Sigmoid colon (tissue), 7 donors: Measurements from ENCODE around the gene UNC5A. TPM values are rescaled to one million over a fixed set of nuclear protein-coding genes. Genes with fewer than 3 reads are reported as not detected.

Experiments
- DNase-seq: peaks from one replicate; pipeline ENCODE4 v3.0.0-alpha.2; 2019
- H3K27ac ChIP-seq, 4 donors: fragments of 200-600 bp; sonication (generic); one replicate each; pipeline ENCODE4 v1.5.1; 2016 to 2019; ENCODE audit warnings: mild to moderate bottlenecking in 1 of 4
- H3K27me3 ChIP-seq, 3 donors: fragments of 200-600 bp; sonication (generic); one replicate each; pipeline ENCODE4 v1.5.1; 2019; ENCODE audit warnings: mild to moderate bottlenecking in 1 of 3
- H3K36me3 ChIP-seq, 4 donors: fragments of 200-600 bp; sonication (generic); one replicate each; pipeline ENCODE4 v1.5.1; 2016 to 2019
- H3K4me1 ChIP-seq, 4 donors: fragments of 200-600 bp; sonication (generic); one replicate each; pipeline ENCODE4 v1.5.1; 2017 to 2019
- H3K4me3 ChIP-seq, 4 donors: fragments of 200-600 bp; sonication (generic); one replicate each; pipeline ENCODE4 v1.5.1; 2017 to 2019; ENCODE audit warnings: mild to moderate bottlenecking in 2 of 4, moderate library complexity in 1 of 4
- H3K9me3 ChIP-seq, 4 donors: fragments of 200-600 bp in 3 of 4; sonication (generic) in 3 of 4; one replicate each; pipeline versions ENCODE4 v1.5.1 to v1.6.1; 2013 to 2019
- CTCF ChIP-seq, 4 experiments: fragments of 450-650 bp in 3 of 4; fragments of 200-600 bp in 1 of 4; IDR thresholded peaks; one replicate each; pipeline ENCODE4 v1.5.1; 2016 to 2019; ENCODE audit warnings: antibody characterized with exemption in 4 of 4, mild to moderate bottlenecking in 3 of 4, moderate library complexity in 2 of 4
- EP300 ChIP-seq, 4 donors: sonication (generic); formaldehyde crosslinking; IDR thresholded peaks; one replicate each; pipeline ENCODE4 v1.6.1; 2017; ENCODE audit warnings: antibody characterized with exemption in 4 of 4
- POLR2A ChIP-seq, 2 donors: fragments of 450-650 bp; IDR thresholded peaks; one replicate each; pipeline ENCODE4 v1.6.1; 2016; ENCODE audit warnings: antibody characterized with exemption in 2 of 2, mild to moderate bottlenecking in 2 of 2, moderate library complexity in 2 of 2
- POLR2AphosphoS5 ChIP-seq, 4 donors: sonication (generic); formaldehyde crosslinking; IDR thresholded peaks; one replicate each; pipeline ENCODE4 v1.6.1; 2017; ENCODE audit warnings: antibody characterized with exemption in 4 of 4
- WGBS, 2 donors: extraction: QIAGEN DNeasy Blood & Tissue Kit; methylation state at CpG; one replicate each; pipeline ENCODE4 v1.1.7; 2013; 5-methylcytosine and 5-hydroxymethylcytosine counted together
- intact Hi-C: fragments of 100-400 bp; cut with DNase I; formaldehyde crosslinking; loops from one replicate; pipeline ENCODE4 v1.15.1; 2023
- polyA plus RNA-seq, 3 donors: library from polyadenylated mRNA; stranded (reverse); fragments of 200-250 nt; gene quantifications; one replicate each; pipeline ENCODE4 v1.2.3, GENCODE V29; 2013
- total RNA-seq, 4 donors: library from RNA; depleted of rRNA; stranded (reverse); fragments of >200 nt; gene quantifications; one replicate each; pipeline ENCODE4 v1.1.0, GENCODE V29; 2016
- donor health status: healthy with polysubstance abuse.
- donor health status: Bipolar disorder and iron deficiency.
- donor health status: healthy.

Gene UNC5A
- total and polyA plus RNA-seq, 7 donors, result 0.34 to 0.60 TPM; not detected in 5

GRCh38 chr5:176854164-176854563, 43.8 kb downstream of the UNC5A start:
- Histone ChIP-seq H3K27ac (no peak overlapping the region), H3K36me3 (no peaks in the 10 kb centered on the region), H3K4me1 (no peaks in the 10 kb centered on the region), H3K4me3 (no peak overlapping the region), H3K27me3 (peaks cover 0 to 35% (median 21%) of the 10 kb centered on the region in 3 donors), H3K9me3 (no peaks in the 10 kb centered on the region)
- 47 to 55% methylated on average over 8 of the region's 8 CpGs for WGBS, 2 donors
- DNase-seq, result no peak
- TF ChIP-seq CTCF (IDR thresholded peaks at IDR 0.05), result no peak
- TF ChIP-seq EP300 (IDR thresholded peaks at IDR 0.05), result no peak
- TF ChIP-seq POLR2A (IDR thresholded peaks at IDR 0.05), result no peak
- no peak for TF ChIP-seq POLR2AphosphoS5 (IDR thresholded peaks at IDR 0.05)
- intact Hi-C loops, result no loop called here

- H3K27me3 ChIP-seq, result peaks cover 0 to 30% (median 13%) of the 10 kb centered on the region in 3 donors
Measured at GRCh38 chr5:176855598-176855997, 45.2 kb downstream of the UNC5A start.

GRCh38 chr5:176856746-176857145, 46.4 kb downstream of the UNC5A start:
- DNase-seq, result no peak
- H3K27me3 ChIP-seq, result peaks cover 2 to 28% (median 10%) of the 10 kb centered on the region in 3 donors
- WGBS, 2 donors, result 44 to 62% methylated on average over 8 of the region's 8 CpGs
- H3K4me1 ChIP-seq, result no peaks in the 10 kb centered on the region
- no peak overlapping the region for H3K4me3 ChIP-seq
- no peak overlapping the region for H3K27ac ChIP-seq
- intact Hi-C loops, result no loop called here
- TF ChIP-seq POLR2AphosphoS5 (IDR thresholded peaks at IDR 0.05) (no peak), EP300 (IDR thresholded peaks at IDR 0.05) (no peak), CTCF (IDR thresholded peaks at IDR 0.05) (no peak), POLR2A (IDR thresholded peaks at IDR 0.05) (no peak)
- no peaks in the 10 kb centered on the region for H3K36me3 ChIP-seq
- no peaks in the 10 kb centered on the region for H3K9me3 ChIP-seq

More at GRCh38 chr5:176855598-176855997, 45.2 kb downstream of the UNC5A start:
- Histone ChIP-seq H3K27ac (no peak overlapping the region), H3K4me1 (no peaks in the 10 kb centered on the region), H3K9me3 (no peaks in the 10 kb centered on the region), H3K4me3 (no peak overlapping the region), H3K36me3 (no peaks in the 10 kb centered on the region)
- 88 to 95% methylated on average over 18 of the region's 18 CpGs for WGBS, 2 donors
- intact Hi-C loops, result no loop called here
- TF ChIP-seq POLR2A (IDR thresholded peaks at IDR 0.05), result no peak
- no peak for TF ChIP-seq EP300 (IDR thresholded peaks at IDR 0.05)
- TF ChIP-seq CTCF (IDR thresholded peaks at IDR 0.05), result no peak
- TF ChIP-seq POLR2AphosphoS5 (IDR thresholded peaks at IDR 0.05), result no peak
- DNase-seq, result no peak

- intact Hi-C loops, result no loop called here
- H3K36me3 ChIP-seq, result no peaks in the 10 kb centered on the region
- no peak overlapping the region for H3K4me3 ChIP-seq
- H3K4me1 ChIP-seq, result no peaks in the 10 kb centered on the region
- H3K27me3 ChIP-seq, result peaks cover 7 to 32% (median 16%) of the 10 kb centered on the region in 3 donors
- no peak overlapping the region for H3K27ac ChIP-seq
- no peaks in the 10 kb centered on the region for H3K9me3 ChIP-seq
- DNase-seq, result no peak
- TF ChIP-seq CTCF (IDR thresholded peaks at IDR 0.05), result no peak
- no peak for TF ChIP-seq EP300 (IDR thresholded peaks at IDR 0.05)
- TF ChIP-seq POLR2AphosphoS5 (IDR thresholded peaks at IDR 0.05), result no peak
- no peak for TF ChIP-seq POLR2A (IDR thresholded peaks at IDR 0.05)
- WGBS, 2 donors, result 59 to 73% methylated on average over 19 of the region's 19 CpGs
Measured at GRCh38 chr5:176857216-176857893, 47.0 kb downstream of the UNC5A start.

- H3K4me3 ChIP-seq, result no peak overlapping the region
- 70 to 79% methylated on average over 11 of the region's 11 CpGs for WGBS, 2 donors
- intact Hi-C loops, result no loop called here
Measured at GRCh38 chr5:176857894-176858273, 47.5 kb downstream of the UNC5A start.

More at GRCh38 chr5:176857894-176858273, 47.5 kb downstream of the UNC5A start:
- TF ChIP-seq EP300 (IDR thresholded peaks at IDR 0.05), result no peak
- TF ChIP-seq CTCF (IDR thresholded peaks at IDR 0.05), result no peak
- TF ChIP-seq POLR2AphosphoS5 (IDR thresholded peaks at IDR 0.05), result no peak
- TF ChIP-seq POLR2A (IDR thresholded peaks at IDR 0.05), result no peak
- H3K36me3 ChIP-seq, result no peaks in the 10 kb centered on the region
- H3K4me1 ChIP-seq, result no peaks in the 10 kb centered on the region
- H3K27me3 ChIP-seq, result peaks cover 7 to 37% (median 21%) of the 10 kb centered on the region in 3 donors
- H3K27ac ChIP-seq, result no peak overlapping the region
- H3K9me3 ChIP-seq, result no peaks in the 10 kb centered on the region
- DNase-seq, result no peak
